Upper lobe of left lung (tissue), 4 donors: ENCODE data around the gene SLC1A2.

Experiments used
- CTCF ChIP-seq, 6 experiments: fragments of 450-650 bp in 4 of 6; fragments of 200-600 bp in 2 of 6; sonication (generic) in 2 of 6; IDR thresholded peaks; one replicate each; pipeline ENCODE4 v1.5.1; 2016 to 2019; ENCODE audit warnings: antibody characterized with exemption in 6 of 6
- EP300 ChIP-seq, 4 donors: sonication (generic); formaldehyde crosslinking; IDR thresholded peaks; one replicate each; pipeline ENCODE4 v1.5.1; 2017; ENCODE audit warnings: antibody characterized with exemption in 4 of 4, control low read depth in 2 of 4
- POLR2A ChIP-seq, 4 donors: fragments of 450-650 bp; IDR thresholded peaks; one replicate each; pipeline ENCODE4 v1.5.1; 2016 to 2017; ENCODE audit warnings: antibody characterized with exemption in 4 of 4, mild to moderate bottlenecking in 2 of 4

DNA sequence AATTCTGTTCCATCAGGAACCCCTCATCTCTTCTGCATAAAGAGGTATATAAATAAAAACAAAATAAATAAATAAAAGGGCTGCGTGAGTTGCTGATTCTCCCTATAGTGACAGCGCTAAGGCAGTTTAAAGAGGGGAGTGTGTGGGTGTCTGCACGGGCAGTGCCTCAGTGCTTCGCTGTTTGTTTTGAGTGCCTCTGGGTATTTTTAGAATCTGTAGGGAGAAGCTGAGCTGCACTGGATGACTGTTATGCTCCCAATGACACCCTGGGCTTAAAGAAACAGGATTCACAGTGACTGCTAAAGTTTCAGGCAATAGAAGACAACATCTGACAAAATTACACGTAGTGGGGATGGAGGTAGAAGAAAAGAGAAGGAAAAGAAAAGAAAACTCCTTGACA lies 38.8 kb downstream of the SLC1A2 start:
- TF ChIP-seq CTCF (IDR thresholded peaks at IDR 0.05) (no peak), POLR2A (IDR thresholded peaks at IDR 0.05) (no peak), EP300 (IDR thresholded peaks at IDR 0.05) (no peak)
